Measurements from ENCODE around the gene TXNDC12. TPM values are rescaled to one million over a fixed set of nuclear protein-coding genes. Genes with fewer than 3 reads are reported as not detected.
"Not testable (repeated sequence)": the region's sequence is repeated elsewhere in the genome, so short reads cannot be mapped to it uniquely, and the experiment has no call there.

Gene TXNDC12
- total and polyA plus RNA-seq, 12 donors, result 15.6 to 34.9 (median 27.3) TPM

GRCh38 chr1:52034050-52034384 is 21.0 kb downstream of the TXNDC12 start:
- H3K4me3 ChIP-seq, result peak overlapping the region in 9 of 10 donors; percentile 76 to 98 (median 89)
- intact Hi-C loops (cut with DNase I), result no loop called here
- H3K4me1 ChIP-seq, result peaks cover 7 to 31% (median 18%) of the 10 kb centered on the region in 9 donors
- peak overlapping the region; percentile 40 to 94 (median 87) for H3K27ac ChIP-seq
- no peak for TF ChIP-seq CTCF (IDR thresholded peaks at IDR 0.05)
- H3K27me3 ChIP-seq, result no peaks in the 10 kb centered on the region
- DNase-seq (no peak), ATAC-seq (no peak)
- WGBS, 2 donors, result 97 to 98% methylated on average over 2 of the region's 2 CpGs
- no peaks in the 10 kb centered on the region for H3K9me3 ChIP-seq
- peaks cover 0 to 44% (median 6%) of the 10 kb centered on the region in 9 donors for H3K36me3 ChIP-seq

- ATAC-seq (peak; percentile 93 to 97 (median 96)), DNase-seq (peak; percentile 86 to 88)
- 1 to 2% methylated on average over 78 of the region's 78 CpGs for WGBS, 2 donors
- Histone ChIP-seq H3K27me3 (no peaks in the 10 kb centered on the region), H3K36me3 (peaks cover 0 to 39% (median 5%) of the 10 kb centered on the region in 9 donors), H3K27ac (peak within 1 kb of the TSS; percentile 40 to 94 (median 87)), H3K4me3 (peak within 1 kb of the TSS; percentile 75 to 98 (median 88)), H3K9me3 (no peaks in the 10 kb centered on the region), H3K4me1 (peaks cover 7 to 31% (median 18%) of the 10 kb centered on the region in 9 donors)
- no peak for TF ChIP-seq CTCF (IDR thresholded peaks at IDR 0.05)
- intact Hi-C loops (cut with DNase I), result no loop called here
These were observed 21.6 kb downstream of the TXNDC12 start, which contains the start of gene KTI12 for GRCh38 chr1:52033190-52034049. Gene KTI12 (minus strand): TSS chr1:52033810. CDS start chr1:52033761, 49 bp downstream.

- Histone ChIP-seq H3K36me3 (peaks cover 0 to 39% (median 0%) of the 10 kb centered on the region in 9 donors), H3K4me3 (peak overlapping the region; percentile 75 to 98 (median 88)), H3K4me1 (peaks cover 7 to 31% (median 18%) of the 10 kb centered on the region in 9 donors), H3K27ac (peak overlapping the region in 9 of 10 donors; percentile 82 to 94 (median 87)), H3K27me3 (no peaks in the 10 kb centered on the region), H3K9me3 (no peaks in the 10 kb centered on the region)
- intact Hi-C loops (cut with DNase I), result no loop called here
- peak; percentile 11 to 27 for DNase-seq
- peak; percentile 13 to 73 (median 58) for ATAC-seq
- TF ChIP-seq CTCF (IDR thresholded peaks at IDR 0.05), result no peak
- WGBS, 2 donors, result 6% methylated on average over 24 of the region's 24 CpGs
These were observed 22.2 kb downstream of the TXNDC12 start for GRCh38 chr1:52032785-52033131.

GRCh38 chr1:52032124-52032784 is 22.7 kb downstream of the TXNDC12 start:
- no peaks in the 10 kb centered on the region for H3K27me3 ChIP-seq
- ATAC-seq (peak in 2 of 8 donors; percentile 2 to 9), DNase-seq (no peak)
- intact Hi-C loops (cut with DNase I), result no loop called here
- 63 to 64% methylated on average over 5 of the region's 5 CpGs for WGBS, 2 donors
- peaks cover 0 to 39% (median 0%) of the 10 kb centered on the region in 9 donors for H3K36me3 ChIP-seq
- H3K4me3 ChIP-seq, result peak overlapping the region; percentile 75 to 98 (median 88)
- peaks cover 7 to 31% (median 18%) of the 10 kb centered on the region in 9 donors for H3K4me1 ChIP-seq
- no peaks in the 10 kb centered on the region for H3K9me3 ChIP-seq
- H3K27ac ChIP-seq, result peak overlapping the region in 4 of 10 donors; percentile 84 to 92 (median 91)
- TF ChIP-seq CTCF (IDR thresholded peaks at IDR 0.05), result no peak

GRCh38 chr1:52028839-52029238 is 26.2 kb downstream of the TXNDC12 start:
- H3K4me3 ChIP-seq; H3K9me3 ChIP-seq; intact Hi-C loops (cut with DNase I); H3K27me3 ChIP-seq; H3K27ac ChIP-seq; ATAC-seq; DNase-seq: not testable (repeated sequence)
- WGBS, 2 donors, result 93 to 95% methylated on average over 5 of the region's 5 CpGs
- Histone ChIP-seq H3K36me3 (peaks cover 0 to 52% (median 6%) of the 10 kb centered on the region in 9 donors), H3K4me1 (peaks cover 7 to 27% (median 18%) of the 10 kb centered on the region in 9 donors)
